Endothelial cell of umbilical vein (primary cell): ENCODE data around the gene XDH. TPM values are rescaled to one million over a fixed set of nuclear protein-coding genes. Genes with fewer than 3 reads are reported as not detected.

Experiments
- BruUV-seq: library from RNA; stranded (reverse); fragments of 400-500 nt; replicated peaks from 2 replicates; lab custom pipeline; 2021; lab: Mats Ljungman, UMichigan
- CTCF ChIA-PET: fragments of 300-600, 350-600 bp; sonication (Branson Sonifier 250); formaldehyde crosslinking; loops from one replicate; lab custom pipeline; 2021; ENCODE audit warnings: antibody characterized with exemption, inconsistent platforms; lab: Charles Lee
- POLR2A ChIA-PET: fragments of 300-600, 350-600 bp; sonication (Branson Sonifier 250); formaldehyde crosslinking; loops from one replicate; lab custom pipeline; 2021; ENCODE audit warnings: antibody characterized with exemption, inconsistent platforms; lab: Charles Lee
- DNase-seq: peaks from one replicate; pipeline ENCODE4 v3.0.0-alpha.2; 2011; ENCODE audit warnings: low read depth, low spot score
- FAIRE-seq: peaks from 2 replicates; lab custom pipeline; 2011; peaks lifted over from hg19 to GRCh38; lab: Jason Lieb, UNC
- H2AFZ ChIP-seq: 2 replicates; pipeline ENCODE4 v1.6.0; 2012; ENCODE audit warnings: low read depth, low read length, control low read depth, inconsistent platforms
- H3K27ac ChIP-seq: 2 replicates; pipeline ENCODE4 v1.5.1; 2011; ENCODE audit warnings: low read depth, mild to moderate bottlenecking, control low read depth, low read length, moderate library complexity; ENCODE audit not compliant: insufficient read depth
- H3K27me3 ChIP-seq, 2 experiments: 2 replicates each; pipeline versions ENCODE4 v1.6.0 to v1.6.1; 2011; ENCODE audit warnings: low read length in 2 of 2, mixed read lengths in 1 of 2; ENCODE audit not compliant: control insufficient read depth in 2 of 2, insufficient read depth in 2 of 2
- H3K36me3 ChIP-seq, 2 experiments: 2 replicates in 1 of 2; 3 replicates in 1 of 2; pipeline ENCODE4 v1.5.1; 2011; ENCODE audit warnings: low read length in 2 of 2, mild to moderate bottlenecking in 1 of 2, moderate library complexity in 1 of 2; ENCODE audit not compliant: control insufficient read depth in 2 of 2, insufficient read depth in 2 of 2; ENCODE audit errors: extremely low read depth in 1 of 2
- H3K4me1 ChIP-seq: 3 replicates; pipeline ENCODE4 v1.5.1; 2011; ENCODE audit warnings: mild to moderate bottlenecking, low read length; ENCODE audit not compliant: control insufficient read depth, insufficient read depth; ENCODE audit errors: extremely low read depth
- H3K4me2 ChIP-seq: 2 replicates; pipeline ENCODE4 v1.6.1; 2011; ENCODE audit warnings: low read length, control low read depth, mixed read lengths; ENCODE audit not compliant: insufficient read depth
- H3K4me3 ChIP-seq, 3 experiments: fragments of 200-600 bp in 1 of 3; sonication (generic), shearing (Covaris generic) in 1 of 3; replicated peaks in 1 of 3; 2 replicates each; pipeline ENCODE4 v1.5.1; 2011 to 2016; ENCODE audit warnings: control low read depth in 3 of 3, low read length in 3 of 3, mild to moderate bottlenecking in 2 of 3, inconsistent platforms in 1 of 3, low read depth in 1 of 3, moderate library complexity in 1 of 3; ENCODE audit not compliant: insufficient read depth in 1 of 3
- H3K79me2 ChIP-seq: 2 replicates; pipeline ENCODE4 v1.6.0; 2012; ENCODE audit warnings: low read length, inconsistent platforms; ENCODE audit not compliant: control insufficient read depth, insufficient read depth
- H3K9ac ChIP-seq: replicated peaks from 2 replicates; pipeline ENCODE3; 2011; ENCODE audit warnings: low read length, control low read depth; ENCODE audit not compliant: insufficient read depth; ENCODE audit errors: extremely low read depth
- H3K9me1 ChIP-seq: replicated peaks from 3 replicates; pipeline ENCODE4 v1.6.0; 2011; ENCODE audit warnings: mild to moderate bottlenecking, low read length; ENCODE audit not compliant: control insufficient read depth, insufficient read depth; ENCODE audit errors: extremely low read depth
- H3K9me3 ChIP-seq: replicated peaks from 2 replicates; pipeline ENCODE4 v1.5.1; 2012; ENCODE audit warnings: low read length, inconsistent platforms; ENCODE audit not compliant: control insufficient read depth, insufficient read depth
- H4K20me1 ChIP-seq: replicated peaks from 2 replicates; pipeline ENCODE3; 2011; ENCODE audit warnings: mild to moderate bottlenecking, low read length; ENCODE audit not compliant: control insufficient read depth, insufficient read depth; ENCODE audit errors: extremely low read depth
- CTCF ChIP-seq, 2 donors: IDR thresholded peaks; 1 replicate in 1 of 2; 2 replicates in 1 of 2; pipeline ENCODE4 v1.5.1; 2011; ENCODE audit warnings: low read length in 2 of 2, mild to moderate bottlenecking in 2 of 2, moderate library complexity in 2 of 2, control low read depth in 1 of 2, inconsistent platforms in 1 of 2, low read depth in 1 of 2; ENCODE audit not compliant: insufficient read depth in 1 of 2; ENCODE audit errors: extremely low read depth in 1 of 2
- EZH2 ChIP-seq: IDR thresholded peaks from 2 replicates; pipeline ENCODE4 v1.6.1; 2012; ENCODE audit warnings: borderline replicate concordance, low read depth, mild to moderate bottlenecking, moderate library complexity, low read length, inconsistent platforms; ENCODE audit not compliant: severe bottlenecking
- FOS ChIP-seq: IDR thresholded peaks from 2 replicates; pipeline ENCODE4 v1.6.1; 2011; ENCODE audit warnings: mild to moderate bottlenecking, low read length, moderate library complexity, borderline replicate concordance; ENCODE audit not compliant: insufficient read depth
- GATA2 ChIP-seq: IDR thresholded peaks from 2 replicates; pipeline ENCODE4 v1.7.0; 2011; ENCODE audit warnings: low read depth, mild to moderate bottlenecking, moderate library complexity, mixed read lengths, low read length; ENCODE audit not compliant: insufficient read length, insufficient read depth
- JUN ChIP-seq: IDR thresholded peaks from 2 replicates; pipeline ENCODE4 v1.6.1; 2011; ENCODE audit warnings: borderline replicate concordance, low read depth; ENCODE audit not compliant: insufficient read length, insufficient read depth
- MAX ChIP-seq: IDR thresholded peaks from 2 replicates; pipeline ENCODE4 v1.6.1; 2011; ENCODE audit not compliant: insufficient read depth, insufficient read length
- MYC ChIP-seq: IDR thresholded peaks from one replicate; pipeline ENCODE4 v1.6.1; 2011; ENCODE audit warnings: mild to moderate bottlenecking, low read depth, low read length
- POLR2A ChIP-seq: IDR thresholded peaks from 2 replicates; pipeline ENCODE4 v1.6.1; 2012; ENCODE audit warnings: low read depth, mild to moderate bottlenecking, control low read depth, low read length
- POLR2AphosphoS5 ChIP-seq: IDR thresholded peaks from 2 replicates; pipeline ENCODE4 v1.6.1; 2012; ENCODE audit warnings: low read depth, mild to moderate bottlenecking, control low read depth, low read length, moderate library complexity; ENCODE audit not compliant: insufficient read depth
- dilution Hi-C: fragments of 300-500 bp; cut with MboI; formaldehyde crosslinking; loops from one replicate; pipeline ENCODE4 v1.15.0; 2019; ENCODE audit warnings: low sequenced_read_pairs; ENCODE audit not compliant: extremely low pct_ligation_motif_present
- intact Hi-C: fragments of 100-400 bp; cut with micrococcal nuclease; formaldehyde crosslinking; loops from one replicate; pipeline ENCODE4 v1.10.0; 2022
- polyA plus RNA-seq, 4 experiments: library from polyadenylated mRNA; depleted of rRNA in 3 of 4; stranded (reverse) in 3 of 4; unstranded in 1 of 4; fragments of >200 nt; gene quantifications; 2 replicates each; pipeline versions ENCODE4 v1.2.1 to v1.2.3, GENCODE V29; 2011 to 2012; ENCODE audit warnings: missing spikeins in 1 of 4
- total RNA-seq: library from RNA; stranded (reverse); gene quantifications from 2 replicates; pipeline ENCODE4 v1.2.3, GENCODE V29; 2021

XDH gene
- total and polyA plus RNA-seq, 2 donors (not counting 3 experiments of a cell fraction or from before 2014, with no cell fraction given), result not detected

- no peaks in the 10 kb centered on the region for H3K79me2 ChIP-seq
- no peaks in the 10 kb centered on the region for H3K9me3 ChIP-seq
- H3K9ac ChIP-seq, result no peak overlapping the region
- no peaks in the 10 kb centered on the region for H3K9me1 ChIP-seq
- TF ChIP-seq MAX (no peak), FOS (no peak), POLR2AphosphoS5 (no peak), JUN (no peak), GATA2 (no peak), POLR2A (no peak), EZH2 (no peak), CTCF (IDR thresholded peaks at IDR 0.05; ENCODE audit: extremely low read depth in 1 of 2, insufficient read depth in 1 of 2, low read depth in 1 of 2, low read length in 2 of 2) (no peak), MYC (no peak)
- FAIRE-seq, result no peak
- ChIA-PET CTCF (no interaction called here), POLR2A (no interaction called here)
- H3K4me3 ChIP-seq, result no peak overlapping the region
- no peaks in the 10 kb centered on the region for H3K27me3 ChIP-seq
- H3K4me1 ChIP-seq, result no peaks in the 10 kb centered on the region
- H2AFZ ChIP-seq, result no peak overlapping the region
- no peak for DNase-seq
- H3K36me3 ChIP-seq, result no peaks in the 10 kb centered on the region
- BruUV-seq, result no TSS peak
- no peak overlapping the region for H3K27ac ChIP-seq
- dilution Hi-C loops, result no loop called here
- no peak overlapping the region for H3K4me2 ChIP-seq
- intact Hi-C loops, result no loop called here
- no peaks in the 10 kb centered on the region for H4K20me1 ChIP-seq
Measured at GRCh38 chr2:31421634-31422033, 7.1 kb upstream of the XDH start.
